Measurements from ENCODE around the gene RNF222.

DNA sequence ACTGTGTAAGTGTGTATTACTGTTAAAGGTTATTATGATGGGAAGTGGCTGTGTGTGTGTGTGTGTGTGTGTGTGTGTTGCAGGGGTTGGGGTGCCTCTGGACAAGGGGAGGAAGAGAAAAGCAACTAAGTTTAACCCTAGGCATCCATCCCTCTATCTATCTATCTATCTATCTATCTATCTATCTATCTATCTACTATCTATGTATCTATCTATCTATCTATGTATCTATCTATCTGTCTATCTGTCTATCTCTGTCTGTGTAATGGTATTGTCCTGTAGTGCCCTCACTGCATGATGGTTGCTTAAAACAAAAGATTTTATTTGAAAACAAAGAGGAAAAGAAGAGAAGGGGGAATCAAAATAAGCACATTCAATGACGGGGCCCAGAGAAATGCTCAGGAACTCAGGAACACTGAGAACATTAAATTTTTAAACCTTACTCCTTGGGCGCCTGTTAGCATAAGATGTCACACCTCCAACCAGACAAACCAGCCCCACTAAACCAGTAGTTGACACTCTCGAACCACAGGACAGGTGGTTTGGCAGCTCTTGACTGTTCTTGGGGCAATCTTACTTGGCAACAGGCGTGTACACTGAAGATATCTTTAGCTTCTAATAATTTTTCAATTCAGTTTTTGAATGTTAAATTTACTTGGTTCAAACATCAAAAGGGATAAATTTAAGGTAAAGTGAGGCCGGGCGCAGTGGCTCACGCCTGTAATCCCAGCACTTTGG is 9.5 kb downstream of the RNF222 start:
- TF ChIP-seq, protein P1, sequence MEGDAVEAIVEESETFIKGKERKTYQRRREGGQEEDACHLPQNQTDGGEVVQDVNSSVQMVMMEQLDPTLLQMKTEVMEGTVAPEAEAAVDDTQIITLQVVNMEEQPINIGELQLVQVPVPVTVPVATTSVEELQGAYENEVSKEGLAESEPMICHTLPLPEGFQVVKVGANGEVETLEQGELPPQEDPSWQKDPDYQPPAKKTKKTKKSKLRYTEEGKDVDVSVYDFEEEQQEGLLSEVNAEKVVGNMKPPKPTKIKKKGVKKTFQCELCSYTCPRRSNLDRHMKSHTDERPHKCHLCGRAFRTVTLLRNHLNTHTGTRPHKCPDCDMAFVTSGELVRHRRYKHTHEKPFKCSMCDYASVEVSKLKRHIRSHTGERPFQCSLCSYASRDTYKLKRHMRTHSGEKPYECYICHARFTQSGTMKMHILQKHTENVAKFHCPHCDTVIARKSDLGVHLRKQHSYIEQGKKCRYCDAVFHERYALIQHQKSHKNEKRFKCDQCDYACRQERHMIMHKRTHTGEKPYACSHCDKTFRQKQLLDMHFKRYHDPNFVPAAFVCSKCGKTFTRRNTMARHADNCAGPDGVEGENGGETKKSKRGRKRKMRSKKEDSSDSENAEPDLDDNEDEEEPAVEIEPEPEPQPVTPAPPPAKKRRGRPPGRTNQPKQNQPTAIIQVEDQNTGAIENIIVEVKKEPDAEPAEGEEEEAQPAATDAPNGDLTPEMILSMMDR (IDR thresholded peaks at IDR 0.05) = no peak
- no peak for TF ChIP-seq POLR2A (IDR thresholded peaks at IDR 0.05)

All from esophagus squamous epithelium (tissue), 4 donors.